Spinal cord (tissue), 10 donors: ENCODE measurements around the gene ACTR3. TPM values are rescaled to one million over a fixed set of nuclear protein-coding genes. Genes with fewer than 3 reads are reported as not detected.

Source experiments
- DNase-seq, 6 donors: peaks; one replicate each; pipeline versions ENCODE4 v3.0.0 to v3.0.0-alpha.2; 2013 to 2015; ENCODE audit warnings: low spot score in 6 of 6, low read depth in 4 of 6
- H3K27ac ChIP-seq: one replicate; pipeline ENCODE4 v1.5.1; 2013; ENCODE audit warnings: low read depth, low read length, control low read depth
- H3K27me3 ChIP-seq: one replicate; pipeline ENCODE4 v1.6.1; 2013; ENCODE audit warnings: low read length; ENCODE audit not compliant: control insufficient read depth, insufficient read depth
- H3K36me3 ChIP-seq: one replicate; pipeline ENCODE4 v1.6.1; 2013; ENCODE audit warnings: low read length; ENCODE audit not compliant: control insufficient read depth, insufficient read depth
- H3K4me1 ChIP-seq: one replicate; pipeline ENCODE4 v1.6.1; 2013; ENCODE audit warnings: low read length; ENCODE audit not compliant: control insufficient read depth, insufficient read depth
- H3K4me3 ChIP-seq: one replicate; pipeline ENCODE4 v1.5.1; 2013; ENCODE audit warnings: low read depth, low read length, control low read depth
- H3K9me3 ChIP-seq: one replicate; pipeline ENCODE4 v1.6.1; 2013; ENCODE audit warnings: low read length; ENCODE audit not compliant: control insufficient read depth, insufficient read depth
- WGBS: methylation state at CpG from one replicate; pipeline ENCODE4 v1.1.5; 2013; ENCODE audit warnings: missing lambda C conversion rate; ENCODE audit not compliant: insufficient coverage; 5-methylcytosine and 5-hydroxymethylcytosine counted together
- polyA plus RNA-seq, 2 donors: library from polyadenylated mRNA; unstranded; fragments of 120-200 nt; gene quantifications; one replicate each; pipeline ENCODE4 v1.2.1, GENCODE V29; 2013; ENCODE audit not compliant: insufficient read length in 2 of 2
- total RNA-seq, 2 donors: library from RNA; depleted of rRNA in 1 of 2; stranded (reverse); fragments of 120-200 nt in 1 of 2; fragments of >200 nt in 1 of 2; gene quantifications; one replicate each; pipeline versions ENCODE4 v1.2.3 to v1.2.4, GENCODE V29; 2013 to 2014
- donor health status: healthy.

The ACTR3 gene
- total and polyA plus RNA-seq, 4 donors = 127 to 174 (median 146) TPM

GRCh38 chr2:113961000-113961399 lies 71.1 kb downstream of the ACTR3 start:
- no peak for DNase-seq
- no peaks in the 10 kb centered on the region for H3K4me1 ChIP-seq
- no peak overlapping the region for H3K27ac ChIP-seq
- no peaks in the 10 kb centered on the region for H3K9me3 ChIP-seq
- no peak overlapping the region for H3K4me3 ChIP-seq
- no CpG with 5 or more reads among the region's 5 CpGs for WGBS
- peaks cover under 1% of the 10 kb centered on the region for H3K36me3 ChIP-seq
- H3K27me3 ChIP-seq = no peaks in the 10 kb centered on the region

GRCh38 chr2:113962692-113963480 lies 73.0 kb downstream of the ACTR3 start:
- H3K4me3 ChIP-seq = no peak overlapping the region
- DNase-seq = no peak
- no peak overlapping the region for H3K27ac ChIP-seq
- no peaks in the 10 kb centered on the region for H3K9me3 ChIP-seq
- no peaks in the 10 kb centered on the region for H3K4me1 ChIP-seq
- no peaks in the 10 kb centered on the region for H3K27me3 ChIP-seq
- 82% methylated on average over 3 of the region's 4 CpGs for WGBS
- H3K36me3 ChIP-seq = no peaks in the 10 kb centered on the region

- WGBS = no CpG with 5 or more reads among the region's 3 CpGs
- no peak overlapping the region for H3K4me3 ChIP-seq
Observed at GRCh38 chr2:113963965-113964364, 74.1 kb downstream of the ACTR3 start.

GRCh38 chr2:113964436-113964835 lies 74.5 kb downstream of the ACTR3 start:
- no peak for DNase-seq
- no peaks in the 10 kb centered on the region for H3K9me3 ChIP-seq
- H3K4me1 ChIP-seq = no peaks in the 10 kb centered on the region
- no peak overlapping the region for H3K27ac ChIP-seq
- no peaks in the 10 kb centered on the region for H3K36me3 ChIP-seq
- H3K27me3 ChIP-seq = no peaks in the 10 kb centered on the region
- no peak overlapping the region for H3K4me3 ChIP-seq
- WGBS = no CpG with 5 or more reads among the region's 5 CpGs

More at GRCh38 chr2:113963965-113964364, 74.1 kb downstream of the ACTR3 start:
- Histone ChIP-seq H3K27me3 (no peaks in the 10 kb centered on the region), H3K36me3 (no peaks in the 10 kb centered on the region), H3K9me3 (no peaks in the 10 kb centered on the region), H3K4me1 (no peaks in the 10 kb centered on the region), H3K27ac (no peak overlapping the region)
- DNase-seq = no peak

GRCh38 chr2:113965228-113965627 lies 75.3 kb downstream of the ACTR3 start:
- no CpG with 5 or more reads among the region's 5 CpGs for WGBS
- Histone ChIP-seq H3K4me3 (no peak overlapping the region), H3K4me1 (no peaks in the 10 kb centered on the region), H3K36me3 (no peaks in the 10 kb centered on the region), H3K27ac (no peak overlapping the region), H3K27me3 (no peaks in the 10 kb centered on the region), H3K9me3 (no peaks in the 10 kb centered on the region)
- no peak for DNase-seq

- Histone ChIP-seq H3K9me3 (no peaks in the 10 kb centered on the region), H3K27ac (no peak overlapping the region), H3K4me3 (no peak overlapping the region), H3K4me1 (no peaks in the 10 kb centered on the region), H3K27me3 (no peaks in the 10 kb centered on the region), H3K36me3 (no peaks in the 10 kb centered on the region)
- 0% methylated on average over 1 of the region's 1 CpG for WGBS
- DNase-seq = peak in 2 of 6 donors; percentile 26 to 80
Observed at GRCh38 chr2:113965644-113966043, 75.8 kb downstream of the ACTR3 start.

- Histone ChIP-seq H3K27ac (no peak overlapping the region), H3K9me3 (no peaks in the 10 kb centered on the region), H3K27me3 (no peaks in the 10 kb centered on the region), H3K36me3 (no peaks in the 10 kb centered on the region), H3K4me3 (no peak overlapping the region), H3K4me1 (no peaks in the 10 kb centered on the region)
- peak in 1 of 6 donors; percentile 27 for DNase-seq
- WGBS = no CpG with 5 or more reads among the region's 5 CpGs
Observed at GRCh38 chr2:113966171-113966570, 76.3 kb downstream of the ACTR3 start.

- Histone ChIP-seq H3K27me3 (no peaks in the 10 kb centered on the region), H3K27ac (no peak overlapping the region), H3K4me3 (no peak overlapping the region), H3K36me3 (no peaks in the 10 kb centered on the region), H3K4me1 (no peaks in the 10 kb centered on the region), H3K9me3 (no peaks in the 10 kb centered on the region)
- 60% methylated on average over 1 of the region's 5 CpGs for WGBS
- DNase-seq = no peak
Observed at GRCh38 chr2:113966832-113967231, 76.9 kb downstream of the ACTR3 start.

- Histone ChIP-seq H3K36me3 (no peaks in the 10 kb centered on the region), H3K4me3 (no peak overlapping the region), H3K9me3 (no peaks in the 10 kb centered on the region), H3K27ac (no peak overlapping the region), H3K4me1 (no peaks in the 10 kb centered on the region), H3K27me3 (no peaks in the 10 kb centered on the region)
- DNase-seq = no peak
- WGBS = no CpG with 5 or more reads among the region's 1 CpG
Observed at GRCh38 chr2:113967272-113967671, 77.4 kb downstream of the ACTR3 start.

GRCh38 chr2:113972766-113973165 lies 82.9 kb downstream of the ACTR3 start:
- peaks cover 9% of the 10 kb centered on the region for H3K4me1 ChIP-seq
- no peaks in the 10 kb centered on the region for H3K9me3 ChIP-seq
- no peaks in the 10 kb centered on the region for H3K27me3 ChIP-seq
- H3K4me3 ChIP-seq = no peak overlapping the region
- H3K36me3 ChIP-seq = no peaks in the 10 kb centered on the region
- no peak overlapping the region for H3K27ac ChIP-seq
- DNase-seq = no peak
- WGBS = 79% methylated on average over 3 of the region's 3 CpGs
